ENCODE results near the gene CDK5. TPM values are rescaled to one million over a fixed set of nuclear protein-coding genes. Genes with fewer than 3 reads are reported as not detected.
A peak's percentile ranks its signal among the peaks of the same experiment; 100 is the strongest.
"Not testable (repeated sequence)": the region's sequence is repeated elsewhere in the genome, so short reads cannot be mapped to it uniquely, and the experiment has no call there.

The CDK5 gene
- total and polyA plus RNA-seq, 10 donors: 6.3 to 17.9 (median 9.7) TPM

GRCh38 chr7:151012031-151012692 lies 45.5 kb downstream of the CDK5 start:
- peaks cover 0 to 41% (median 0%) of the 10 kb centered on the region in 7 donors for H3K27me3 ChIP-seq (replicated peaks in 1 of 7)
- H3K9me3 ChIP-seq: no peaks in the 10 kb centered on the region

GRCh38 chr7:151011616-151012015 lies 46.1 kb downstream of the CDK5 start:
- 77 to 88% (median 83%) methylated on average over 12 of the region's 12 CpGs for WGBS, 5 donors
- Histone ChIP-seq H3K4me1 (peaks cover 64 to 100% (median 85%) of the 10 kb centered on the region in 6 donors), H3K27me3 (replicated peaks in 1 of 7) (peaks cover 0 to 41% (median 0%) of the 10 kb centered on the region in 7 donors)

More at GRCh38 chr7:151012031-151012692, 45.5 kb downstream of the CDK5 start:
- intact Hi-C loops (cut with DNase I; ENCODE audit: low total_unique reads): no loop called here
- Histone ChIP-seq H3K36me3 (peaks cover 0 to 55% (median 0%) of the 10 kb centered on the region in 6 donors), H3K4me1 (peaks cover 60 to 100% (median 83%) of the 10 kb centered on the region in 6 donors), H3K4me3 (no peak overlapping the region), H3K27ac (peak overlapping the region in 7 of 8 donors; percentile 0 to 85 (median 77))
- TF ChIP-seq POLR2AphosphoS5 (IDR thresholded peaks at IDR 0.05) (peak; percentile 13 to 52 (median 43)), POLR2A (IDR thresholded peaks at IDR 0.05) (no peak)
- TF ChIP-seq, protein P1, sequence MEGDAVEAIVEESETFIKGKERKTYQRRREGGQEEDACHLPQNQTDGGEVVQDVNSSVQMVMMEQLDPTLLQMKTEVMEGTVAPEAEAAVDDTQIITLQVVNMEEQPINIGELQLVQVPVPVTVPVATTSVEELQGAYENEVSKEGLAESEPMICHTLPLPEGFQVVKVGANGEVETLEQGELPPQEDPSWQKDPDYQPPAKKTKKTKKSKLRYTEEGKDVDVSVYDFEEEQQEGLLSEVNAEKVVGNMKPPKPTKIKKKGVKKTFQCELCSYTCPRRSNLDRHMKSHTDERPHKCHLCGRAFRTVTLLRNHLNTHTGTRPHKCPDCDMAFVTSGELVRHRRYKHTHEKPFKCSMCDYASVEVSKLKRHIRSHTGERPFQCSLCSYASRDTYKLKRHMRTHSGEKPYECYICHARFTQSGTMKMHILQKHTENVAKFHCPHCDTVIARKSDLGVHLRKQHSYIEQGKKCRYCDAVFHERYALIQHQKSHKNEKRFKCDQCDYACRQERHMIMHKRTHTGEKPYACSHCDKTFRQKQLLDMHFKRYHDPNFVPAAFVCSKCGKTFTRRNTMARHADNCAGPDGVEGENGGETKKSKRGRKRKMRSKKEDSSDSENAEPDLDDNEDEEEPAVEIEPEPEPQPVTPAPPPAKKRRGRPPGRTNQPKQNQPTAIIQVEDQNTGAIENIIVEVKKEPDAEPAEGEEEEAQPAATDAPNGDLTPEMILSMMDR (IDR thresholded peaks at IDR 0.05 in 8 of 11, conservative IDR thresholded peaks at IDR 0.05 in 3 of 11): no peak
- 42 to 74% (median 62%) methylated on average over 6 of the region's 6 CpGs for WGBS, 5 donors
- DNase-seq: no peak

GRCh38 chr7:151011097-151011409 lies 46.6 kb downstream of the CDK5 start:
- peaks cover 0 to 41% (median 0%) of the 10 kb centered on the region in 7 donors for H3K27me3 ChIP-seq (replicated peaks in 1 of 7)
- H3K27ac ChIP-seq: peak overlapping the region in 7 of 8 donors; percentile 58 to 83 (median 77)
- no peak overlapping the region for H3K4me3 ChIP-seq
- H3K9me3 ChIP-seq: no peaks in the 10 kb centered on the region
- H3K36me3 ChIP-seq: peaks cover 0 to 55% (median 0%) of the 10 kb centered on the region in 6 donors
- TF ChIP-seq POLR2A (IDR thresholded peaks at IDR 0.05) (no peak), POLR2AphosphoS5 (IDR thresholded peaks at IDR 0.05) (no peak)
- TF ChIP-seq, protein P1 (IDR thresholded peaks at IDR 0.05 in 8 of 11, conservative IDR thresholded peaks at IDR 0.05 in 3 of 11): no peak
- intact Hi-C loops (cut with DNase I; ENCODE audit: low total_unique reads): no loop called here
- DNase-seq: no peak
- peaks cover 70 to 100% (median 89%) of the 10 kb centered on the region in 6 donors for H3K4me1 ChIP-seq
- 23 to 68% (median 50%) methylated on average over 1 of the region's 1 CpG for WGBS, 5 donors

More at GRCh38 chr7:151011616-151012015, 46.1 kb downstream of the CDK5 start:
- DNase-seq; H3K9me3 ChIP-seq; H3K4me3 ChIP-seq; intact Hi-C loops (cut with DNase I; ENCODE audit: low total_unique reads): not testable (repeated sequence)
- peak overlapping the region in 6 of 8 donors; percentile 58 to 85 (median 78) for H3K27ac ChIP-seq
- peaks cover 0 to 55% (median 0%) of the 10 kb centered on the region in 6 donors for H3K36me3 ChIP-seq

GRCh38 chr7:151010307-151011096 lies 47.2 kb downstream of the CDK5 start:
- H3K27ac ChIP-seq: peak overlapping the region; percentile 58 to 83 (median 77)
- H3K36me3 ChIP-seq: peaks cover 0 to 55% (median 0%) of the 10 kb centered on the region in 6 donors
- peak; percentile 85 for DNase-seq
- intact Hi-C loops (cut with DNase I; ENCODE audit: low total_unique reads): no loop called here
- H3K9me3 ChIP-seq: no peaks in the 10 kb centered on the region
- peaks cover 71 to 100% (median 92%) of the 10 kb centered on the region in 6 donors for H3K4me1 ChIP-seq
- WGBS, 5 donors: 14 to 27% (median 22%) methylated on average over 12 to 18 of the region's 18 CpGs
- TF ChIP-seq POLR2A (IDR thresholded peaks at IDR 0.05): no peak
- TF ChIP-seq POLR2AphosphoS5 (IDR thresholded peaks at IDR 0.05): peak; percentile 50 to 73 (median 69)
- TF ChIP-seq, protein P1 (IDR thresholded peaks at IDR 0.05 in 8 of 11, conservative IDR thresholded peaks at IDR 0.05 in 3 of 11): no peak
- H3K27me3 ChIP-seq (replicated peaks in 1 of 7): peaks cover 0 to 41% (median 0%) of the 10 kb centered on the region in 7 donors
- peak overlapping the region in 1 of 8 donors; percentile 6 for H3K4me3 ChIP-seq

Measured in spleen (tissue), 11 donors.